Stimulated activated naive CD8-positive, alpha-beta T cell treated with anti-CD3 and anti-CD28 coated beads, Interleukin-15, Interleukin-2, amounts not matched to agents 100 ng/mL and 50 ng/mL, for 24 hours (primary cell): ENCODE results near the gene BTLA.
"Not testable (repeated sequence)": the region's sequence is repeated elsewhere in the genome, so short reads cannot be mapped to it uniquely, and the experiment has no call there.

ENCODE experiments used
- H3K27ac Mint-ChIP-seq: one replicate; pipeline ENCODE4 v1.8.0; 2021; ENCODE audit warnings: mild to moderate bottlenecking, mixed read lengths
- H3K27me3 Mint-ChIP-seq: one replicate; pipeline ENCODE4 v1.8.0; 2021; ENCODE audit warnings: mixed read lengths
- H3K36me3 Mint-ChIP-seq: one replicate; pipeline ENCODE4 v1.8.0; 2021; ENCODE audit warnings: low read depth, mixed read lengths
- H3K4me1 Mint-ChIP-seq: one replicate; pipeline ENCODE4 v1.8.0; 2021; ENCODE audit warnings: low read depth, mixed read lengths
- H3K4me3 Mint-ChIP-seq: one replicate; pipeline ENCODE4 v1.8.0; 2021; ENCODE audit warnings: mild to moderate bottlenecking, mixed read lengths
- H3K9me3 Mint-ChIP-seq: one replicate; pipeline ENCODE4 v1.8.0; 2021; ENCODE audit warnings: mixed read lengths

BTLA gene

GRCh38 chr3:112437146-112438022, 61.9 kb downstream of the BTLA start:
- Mint-ChIP-seq H3K27me3 (no peaks in the 10 kb centered on the region), H3K27ac (no peak overlapping the region), H3K4me1 (peaks cover 61% of the 10 kb centered on the region), H3K36me3 (peaks cover 17% of the 10 kb centered on the region), H3K9me3 (peaks cover 18% of the 10 kb centered on the region), H3K4me3 (no peak overlapping the region)

- Mint-ChIP-seq H3K27me3 (no peaks in the 10 kb centered on the region), H3K4me1 (peaks cover 44% of the 10 kb centered on the region), H3K27ac (no peak overlapping the region), H3K4me3 (no peak overlapping the region), H3K9me3 (peaks cover 17% of the 10 kb centered on the region), H3K36me3 (peaks cover 16% of the 10 kb centered on the region)
Observed at GRCh38 chr3:112429960-112430359, 69.3 kb downstream of the BTLA start.

- Mint-ChIP-seq H3K4me3 (no peak overlapping the region), H3K36me3 (peaks cover 7% of the 10 kb centered on the region), H3K27me3 (no peaks in the 10 kb centered on the region), H3K9me3 (peaks cover 5% of the 10 kb centered on the region), H3K4me1 (peaks cover 17% of the 10 kb centered on the region), H3K27ac (no peak overlapping the region)
Observed at GRCh38 chr3:112427123-112427522, 72.1 kb downstream of the BTLA start.

GRCh38 chr3:112425858-112426750, 73.2 kb downstream of the BTLA start:
- no peak overlapping the region for H3K4me3 Mint-ChIP-seq
- peaks cover under 1% of the 10 kb centered on the region for H3K9me3 Mint-ChIP-seq
- H3K27me3 Mint-ChIP-seq = no peaks in the 10 kb centered on the region
- peaks cover 1% of the 10 kb centered on the region for H3K36me3 Mint-ChIP-seq
- no peak overlapping the region for H3K27ac Mint-ChIP-seq
- peaks cover 12% of the 10 kb centered on the region for H3K4me1 Mint-ChIP-seq

GRCh38 chr3:112425382-112425781, 73.9 kb downstream of the BTLA start:
- peaks cover 12% of the 10 kb centered on the region for H3K4me1 Mint-ChIP-seq
- H3K27ac Mint-ChIP-seq = no peak overlapping the region
- H3K4me3 Mint-ChIP-seq = no peak overlapping the region
- H3K27me3 Mint-ChIP-seq = no peaks in the 10 kb centered on the region
- no peaks in the 10 kb centered on the region for H3K9me3 Mint-ChIP-seq
- H3K36me3 Mint-ChIP-seq = no peaks in the 10 kb centered on the region

- H3K4me1 Mint-ChIP-seq = peaks cover 8% of the 10 kb centered on the region
- H3K27me3 Mint-ChIP-seq = no peaks in the 10 kb centered on the region
- no peaks in the 10 kb centered on the region for H3K36me3 Mint-ChIP-seq
- H3K9me3 Mint-ChIP-seq = no peaks in the 10 kb centered on the region
- no peak overlapping the region for H3K4me3 Mint-ChIP-seq
- H3K27ac Mint-ChIP-seq = no peak overlapping the region
Observed at GRCh38 chr3:112424394-112424793, 74.9 kb downstream of the BTLA start.

GRCh38 chr3:112422921-112423320, 76.4 kb downstream of the BTLA start:
- H3K27me3 Mint-ChIP-seq, H3K4me1 Mint-ChIP-seq, H3K9me3 Mint-ChIP-seq, H3K27ac Mint-ChIP-seq, H3K4me3 Mint-ChIP-seq, H3K36me3 Mint-ChIP-seq: not testable (repeated sequence)

- H3K27ac Mint-ChIP-seq, H3K27me3 Mint-ChIP-seq, H3K4me1 Mint-ChIP-seq, H3K4me3 Mint-ChIP-seq, H3K9me3 Mint-ChIP-seq, H3K36me3 Mint-ChIP-seq: not testable (repeated sequence)
Observed at GRCh38 chr3:112418526-112418925, 80.7 kb downstream of the BTLA start.

- H3K9me3 Mint-ChIP-seq = peaks cover 4% of the 10 kb centered on the region
- H3K4me3 Mint-ChIP-seq = no peak overlapping the region
- H3K27me3 Mint-ChIP-seq = no peaks in the 10 kb centered on the region
- H3K27ac Mint-ChIP-seq = no peak overlapping the region
- peaks cover 6% of the 10 kb centered on the region for H3K4me1 Mint-ChIP-seq
- H3K36me3 Mint-ChIP-seq = no peaks in the 10 kb centered on the region
Observed at GRCh38 chr3:112417696-112418318, 81.5 kb downstream of the BTLA start.

- Mint-ChIP-seq H3K4me3 (no peak overlapping the region), H3K4me1 (peaks cover 12% of the 10 kb centered on the region), H3K36me3 (no peaks in the 10 kb centered on the region), H3K27me3 (no peaks in the 10 kb centered on the region), H3K27ac (no peak overlapping the region), H3K9me3 (peaks cover 4% of the 10 kb centered on the region)
Observed at GRCh38 chr3:112416391-112417212, 82.7 kb downstream of the BTLA start.

GRCh38 chr3:112415390-112415789, 83.9 kb downstream of the BTLA start:
- no peak overlapping the region for H3K27ac Mint-ChIP-seq
- peaks cover 4% of the 10 kb centered on the region for H3K9me3 Mint-ChIP-seq
- H3K27me3 Mint-ChIP-seq = no peaks in the 10 kb centered on the region
- H3K36me3 Mint-ChIP-seq = no peaks in the 10 kb centered on the region
- H3K4me1 Mint-ChIP-seq = peaks cover 12% of the 10 kb centered on the region
- H3K4me3 Mint-ChIP-seq = no peak overlapping the region
